HL-60 (cell line): Measurements from ENCODE around the gene PTPRG.

Experiments
- POLR2AphosphoS5 ChIP-seq: IDR thresholded peaks from 2 replicates; pipeline ENCODE4 v1.6.1; 2012; ENCODE audit warnings: low read depth
- SPI1 ChIP-seq: IDR thresholded peaks from 2 replicates; pipeline ENCODE4 v1.6.1; 2012; ENCODE audit warnings: low read depth, mild to moderate bottlenecking, borderline replicate concordance
- TF ChIP-seq, protein P1 (sequence below): IDR thresholded peaks from one replicate; pipeline ENCODE4 v1.5.1; 2011; ENCODE audit warnings: low read length, control low read depth, inconsistent platforms; ENCODE audit not compliant: insufficient read depth
- TF ChIP-seq, protein P2 (sequence below): IDR thresholded peaks from 2 replicates; pipeline ENCODE4 v1.6.1; 2012; ENCODE audit warnings: low read depth; ENCODE audit not compliant: insufficient replicate concordance

DNA sequence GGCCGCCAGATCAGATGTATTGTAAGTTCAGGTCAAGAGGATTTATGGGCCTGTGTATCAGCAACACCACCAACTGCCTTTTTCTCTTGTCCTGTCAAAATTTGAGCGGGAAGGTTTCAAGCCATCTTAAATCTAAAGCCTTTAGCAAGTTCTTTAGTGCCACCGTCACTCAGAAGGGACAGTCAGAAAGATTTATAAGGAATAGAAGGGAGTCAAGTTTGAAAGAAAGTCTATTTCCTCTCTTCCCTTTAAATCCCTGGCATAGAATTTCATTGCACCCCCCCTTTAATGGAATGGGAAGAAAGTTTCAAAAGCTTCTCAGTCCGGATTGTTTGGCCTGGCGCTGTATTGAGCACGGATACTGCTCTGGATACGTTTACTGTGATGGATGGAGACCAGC, 452.6 kb downstream of the PTPRG start:
- TF ChIP-seq POLR2AphosphoS5 = no peak
- TF ChIP-seq, protein P1, sequence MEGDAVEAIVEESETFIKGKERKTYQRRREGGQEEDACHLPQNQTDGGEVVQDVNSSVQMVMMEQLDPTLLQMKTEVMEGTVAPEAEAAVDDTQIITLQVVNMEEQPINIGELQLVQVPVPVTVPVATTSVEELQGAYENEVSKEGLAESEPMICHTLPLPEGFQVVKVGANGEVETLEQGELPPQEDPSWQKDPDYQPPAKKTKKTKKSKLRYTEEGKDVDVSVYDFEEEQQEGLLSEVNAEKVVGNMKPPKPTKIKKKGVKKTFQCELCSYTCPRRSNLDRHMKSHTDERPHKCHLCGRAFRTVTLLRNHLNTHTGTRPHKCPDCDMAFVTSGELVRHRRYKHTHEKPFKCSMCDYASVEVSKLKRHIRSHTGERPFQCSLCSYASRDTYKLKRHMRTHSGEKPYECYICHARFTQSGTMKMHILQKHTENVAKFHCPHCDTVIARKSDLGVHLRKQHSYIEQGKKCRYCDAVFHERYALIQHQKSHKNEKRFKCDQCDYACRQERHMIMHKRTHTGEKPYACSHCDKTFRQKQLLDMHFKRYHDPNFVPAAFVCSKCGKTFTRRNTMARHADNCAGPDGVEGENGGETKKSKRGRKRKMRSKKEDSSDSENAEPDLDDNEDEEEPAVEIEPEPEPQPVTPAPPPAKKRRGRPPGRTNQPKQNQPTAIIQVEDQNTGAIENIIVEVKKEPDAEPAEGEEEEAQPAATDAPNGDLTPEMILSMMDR = no peak
- TF ChIP-seq, protein P2, sequence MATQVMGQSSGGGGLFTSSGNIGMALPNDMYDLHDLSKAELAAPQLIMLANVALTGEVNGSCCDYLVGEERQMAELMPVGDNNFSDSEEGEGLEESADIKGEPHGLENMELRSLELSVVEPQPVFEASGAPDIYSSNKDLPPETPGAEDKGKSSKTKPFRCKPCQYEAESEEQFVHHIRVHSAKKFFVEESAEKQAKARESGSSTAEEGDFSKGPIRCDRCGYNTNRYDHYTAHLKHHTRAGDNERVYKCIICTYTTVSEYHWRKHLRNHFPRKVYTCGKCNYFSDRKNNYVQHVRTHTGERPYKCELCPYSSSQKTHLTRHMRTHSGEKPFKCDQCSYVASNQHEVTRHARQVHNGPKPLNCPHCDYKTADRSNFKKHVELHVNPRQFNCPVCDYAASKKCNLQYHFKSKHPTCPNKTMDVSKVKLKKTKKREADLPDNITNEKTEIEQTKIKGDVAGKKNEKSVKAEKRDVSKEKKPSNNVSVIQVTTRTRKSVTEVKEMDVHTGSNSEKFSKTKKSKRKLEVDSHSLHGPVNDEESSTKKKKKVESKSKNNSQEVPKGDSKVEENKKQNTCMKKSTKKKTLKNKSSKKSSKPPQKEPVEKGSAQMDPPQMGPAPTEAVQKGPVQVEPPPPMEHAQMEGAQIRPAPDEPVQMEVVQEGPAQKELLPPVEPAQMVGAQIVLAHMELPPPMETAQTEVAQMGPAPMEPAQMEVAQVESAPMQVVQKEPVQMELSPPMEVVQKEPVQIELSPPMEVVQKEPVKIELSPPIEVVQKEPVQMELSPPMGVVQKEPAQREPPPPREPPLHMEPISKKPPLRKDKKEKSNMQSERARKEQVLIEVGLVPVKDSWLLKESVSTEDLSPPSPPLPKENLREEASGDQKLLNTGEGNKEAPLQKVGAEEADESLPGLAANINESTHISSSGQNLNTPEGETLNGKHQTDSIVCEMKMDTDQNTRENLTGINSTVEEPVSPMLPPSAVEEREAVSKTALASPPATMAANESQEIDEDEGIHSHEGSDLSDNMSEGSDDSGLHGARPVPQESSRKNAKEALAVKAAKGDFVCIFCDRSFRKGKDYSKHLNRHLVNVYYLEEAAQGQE = no peak
- no peak for TF ChIP-seq SPI1
